Fibroblast of the aortic adventitia (primary cell): ENCODE measurements around the gene NDUFAF2. TPM values are rescaled to one million over a fixed set of nuclear protein-coding genes. Genes with fewer than 3 reads are reported as not detected.
"Not testable (repeated sequence)": the region's sequence is repeated elsewhere in the genome, so short reads cannot be mapped to it uniquely, and the experiment has no call there.

ENCODE experiments used
- DNase-seq: peaks from one replicate; pipeline ENCODE4 v3.0.0-alpha.2; 2010; ENCODE audit warnings: low read depth
- H3K4me3 ChIP-seq: 2 replicates; pipeline ENCODE4 v1.5.1; 2011; ENCODE audit warnings: low read depth, mild to moderate bottlenecking, control low read depth, low read length, moderate library complexity
- CTCF ChIP-seq: IDR thresholded peaks from 2 replicates; pipeline ENCODE4 v1.5.1; 2011; ENCODE audit warnings: mild to moderate bottlenecking, low read length, control low read depth, inconsistent platforms; ENCODE audit not compliant: insufficient read depth
- total RNA-seq: library from RNA; depleted of rRNA; stranded (reverse); fragments of >200 nt; gene quantifications from 2 replicates; pipeline ENCODE4 v1.2.3, GENCODE V29; 2012; ENCODE audit warnings: low replicate concordance

NDUFAF2 gene
- total RNA-seq, 1 donor: 50.8 TPM

GRCh38 chr5:60980511-60980910 lies 35.5 kb downstream of the NDUFAF2 start:
- no peak for TF ChIP-seq CTCF
- no peak overlapping the region for H3K4me3 ChIP-seq
- no peak for DNase-seq

- not testable (repeated sequence) for H3K4me3 ChIP-seq, DNase-seq
These were observed 37.1 kb downstream of the NDUFAF2 start for GRCh38 chr5:60982127-60982526.

- TF ChIP-seq CTCF: no peak
- no peak overlapping the region for H3K4me3 ChIP-seq
- no peak for DNase-seq
These were observed 44.8 kb downstream of the NDUFAF2 start for GRCh38 chr5:60989790-60990189.

- TF ChIP-seq CTCF: no peak
- no peak for DNase-seq
- H3K4me3 ChIP-seq: no peak overlapping the region
These were observed 47.9 kb downstream of the NDUFAF2 start for GRCh38 chr5:60992871-60993270.

GRCh38 chr5:60993425-60993824 lies 48.4 kb downstream of the NDUFAF2 start:
- no peak overlapping the region for H3K4me3 ChIP-seq
- no peak for DNase-seq
- no peak for TF ChIP-seq CTCF

GRCh38 chr5:60993875-60994571 lies 49.0 kb downstream of the NDUFAF2 start:
- no peak for DNase-seq
- TF ChIP-seq CTCF: no peak
- no peak overlapping the region for H3K4me3 ChIP-seq

GRCh38 chr5:60996368-60996767 lies 51.4 kb downstream of the NDUFAF2 start:
- H3K4me3 ChIP-seq: no peak overlapping the region
- no peak for TF ChIP-seq CTCF
- no peak for DNase-seq
